Uterus (tissue), 2 donors: ENCODE results near the gene NECAB2.

Source experiments
- POLR2A ChIP-seq, 2 donors: fragments of 450-650 bp; IDR thresholded peaks; one replicate each; pipeline ENCODE4 v1.6.1; 2016; ENCODE audit warnings: antibody characterized with exemption in 2 of 2, mild to moderate bottlenecking in 1 of 2, moderate library complexity in 1 of 2
- TF ChIP-seq, protein P1 (sequence below), 4 experiments: fragments of 200-600 bp in 2 of 4; fragments of 450-650 bp in 2 of 4; sonication (generic) in 2 of 4; IDR thresholded peaks; one replicate each; pipeline ENCODE4 v1.5.1; 2016 to 2019; ENCODE audit warnings: antibody characterized with exemption in 4 of 4, mild to moderate bottlenecking in 2 of 4, moderate library complexity in 1 of 4

- TF ChIP-seq, protein P1, sequence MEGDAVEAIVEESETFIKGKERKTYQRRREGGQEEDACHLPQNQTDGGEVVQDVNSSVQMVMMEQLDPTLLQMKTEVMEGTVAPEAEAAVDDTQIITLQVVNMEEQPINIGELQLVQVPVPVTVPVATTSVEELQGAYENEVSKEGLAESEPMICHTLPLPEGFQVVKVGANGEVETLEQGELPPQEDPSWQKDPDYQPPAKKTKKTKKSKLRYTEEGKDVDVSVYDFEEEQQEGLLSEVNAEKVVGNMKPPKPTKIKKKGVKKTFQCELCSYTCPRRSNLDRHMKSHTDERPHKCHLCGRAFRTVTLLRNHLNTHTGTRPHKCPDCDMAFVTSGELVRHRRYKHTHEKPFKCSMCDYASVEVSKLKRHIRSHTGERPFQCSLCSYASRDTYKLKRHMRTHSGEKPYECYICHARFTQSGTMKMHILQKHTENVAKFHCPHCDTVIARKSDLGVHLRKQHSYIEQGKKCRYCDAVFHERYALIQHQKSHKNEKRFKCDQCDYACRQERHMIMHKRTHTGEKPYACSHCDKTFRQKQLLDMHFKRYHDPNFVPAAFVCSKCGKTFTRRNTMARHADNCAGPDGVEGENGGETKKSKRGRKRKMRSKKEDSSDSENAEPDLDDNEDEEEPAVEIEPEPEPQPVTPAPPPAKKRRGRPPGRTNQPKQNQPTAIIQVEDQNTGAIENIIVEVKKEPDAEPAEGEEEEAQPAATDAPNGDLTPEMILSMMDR (IDR thresholded peaks at IDR 0.05): no peak
- no peak for TF ChIP-seq POLR2A (IDR thresholded peaks at IDR 0.05)
These were observed 15.4 kb downstream of the NECAB2 start for GRCh38 chr16:83983491-83983890.
